Measurements from ENCODE around the gene IGFBP3.

- TF ChIP-seq CTCF (IDR thresholded peaks at IDR 0.05) (no peak), EZH2 (IDR thresholded peaks at IDR 0.05) (no peak), EZH2phosphoT487 (IDR thresholded peaks at IDR 0.05) (no peak)
Observed at GRCh38 chr7:45962861-45963260, 41.8 kb upstream of the IGFBP3 start.
